ENCODE data around the gene PYM1.

DNA sequence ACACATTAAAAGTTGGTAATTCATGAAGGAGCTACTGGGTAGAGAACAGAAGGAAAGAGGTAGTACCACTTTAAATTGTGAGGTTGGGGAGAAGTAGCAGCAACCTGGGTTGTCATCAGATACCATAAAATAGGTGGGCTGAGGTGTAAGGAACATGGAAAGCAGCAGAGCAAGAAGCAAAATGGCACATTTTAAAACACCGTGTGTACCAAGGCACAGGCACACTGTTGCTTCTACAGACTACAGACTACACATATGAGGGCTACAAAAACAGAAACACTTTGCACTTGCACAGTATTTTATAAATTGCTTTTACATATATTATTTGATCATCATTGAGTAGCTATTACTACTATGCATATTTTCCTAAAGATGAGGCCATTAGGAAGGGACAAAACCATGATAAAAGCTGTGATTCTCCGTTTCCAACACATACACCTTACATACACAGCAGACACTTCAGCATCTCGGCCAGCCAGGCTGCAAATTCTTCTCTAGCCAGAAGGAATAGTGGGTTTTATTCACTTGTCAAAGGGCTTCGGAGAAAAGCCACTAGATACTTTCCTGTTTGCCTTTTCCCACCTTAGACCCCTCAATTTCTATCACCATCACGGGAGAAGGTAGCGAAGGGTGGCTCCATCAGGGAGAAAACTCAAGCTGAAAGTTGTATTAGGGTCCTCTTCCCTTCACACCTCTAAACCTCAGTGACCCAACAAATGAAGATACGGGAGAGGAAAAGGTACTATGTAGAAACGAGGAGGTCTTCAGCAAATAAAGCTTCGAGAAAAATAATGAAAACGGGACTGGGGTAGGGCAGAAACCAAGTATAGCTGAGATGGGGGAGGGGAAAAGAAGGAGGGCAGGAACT, 1.6 kb downstream of the PYM1 start:
- TF ChIP-seq POLR2A (IDR thresholded peaks at IDR 0.05) (no peak), EP300 (IDR thresholded peaks at IDR 0.05) (no peak)
- TF ChIP-seq, protein P1, sequence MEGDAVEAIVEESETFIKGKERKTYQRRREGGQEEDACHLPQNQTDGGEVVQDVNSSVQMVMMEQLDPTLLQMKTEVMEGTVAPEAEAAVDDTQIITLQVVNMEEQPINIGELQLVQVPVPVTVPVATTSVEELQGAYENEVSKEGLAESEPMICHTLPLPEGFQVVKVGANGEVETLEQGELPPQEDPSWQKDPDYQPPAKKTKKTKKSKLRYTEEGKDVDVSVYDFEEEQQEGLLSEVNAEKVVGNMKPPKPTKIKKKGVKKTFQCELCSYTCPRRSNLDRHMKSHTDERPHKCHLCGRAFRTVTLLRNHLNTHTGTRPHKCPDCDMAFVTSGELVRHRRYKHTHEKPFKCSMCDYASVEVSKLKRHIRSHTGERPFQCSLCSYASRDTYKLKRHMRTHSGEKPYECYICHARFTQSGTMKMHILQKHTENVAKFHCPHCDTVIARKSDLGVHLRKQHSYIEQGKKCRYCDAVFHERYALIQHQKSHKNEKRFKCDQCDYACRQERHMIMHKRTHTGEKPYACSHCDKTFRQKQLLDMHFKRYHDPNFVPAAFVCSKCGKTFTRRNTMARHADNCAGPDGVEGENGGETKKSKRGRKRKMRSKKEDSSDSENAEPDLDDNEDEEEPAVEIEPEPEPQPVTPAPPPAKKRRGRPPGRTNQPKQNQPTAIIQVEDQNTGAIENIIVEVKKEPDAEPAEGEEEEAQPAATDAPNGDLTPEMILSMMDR (IDR thresholded peaks at IDR 0.05), result no peak

Measured in sigmoid colon (tissue), 4 donors.